ENCODE measurements around the gene GRIP2. TPM values are rescaled to one million over a fixed set of nuclear protein-coding genes. Genes with fewer than 3 reads are reported as not detected.

Gene GRIP2
- polyA plus RNA-seq, 1 donor (not counting 4 experiments of a cell fraction or from before 2014, with no cell fraction given), result 0.01 TPM

DNA sequence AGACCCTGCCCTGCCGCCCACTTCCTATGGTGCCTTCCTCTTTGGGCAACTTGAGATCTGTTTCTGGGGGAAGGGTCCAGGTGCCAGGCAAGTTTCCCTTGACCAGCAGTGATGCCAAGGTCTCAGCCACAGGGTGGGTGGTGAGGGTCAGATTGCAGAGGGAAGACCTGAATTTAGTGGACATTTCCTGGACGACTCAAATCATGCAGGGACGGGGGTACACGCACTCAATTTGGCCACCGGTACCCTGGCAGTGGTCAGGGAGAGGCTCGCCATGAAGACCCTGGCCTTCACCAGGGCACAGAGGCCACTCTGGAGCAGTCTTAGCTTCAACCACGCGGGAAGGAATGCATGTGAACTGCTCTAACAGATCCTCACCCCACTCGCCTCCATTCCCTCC lies 1.5 kb upstream of the GRIP2 start:
- no peak overlapping the region for H3K27ac ChIP-seq (ENCODE audit: control insufficient read depth, insufficient read depth, low read length)
- no peaks in the 10 kb centered on the region for H3K4me1 ChIP-seq (ENCODE audit: control insufficient read depth, extremely low read depth, insufficient read depth, low read length)
- H4K20me1 ChIP-seq (ENCODE audit: control insufficient read depth, extremely low read depth, insufficient read depth, low read length), result no peaks in the 10 kb centered on the region
- no peak overlapping the region for H3K9ac ChIP-seq (ENCODE audit: control insufficient read depth, extremely low read depth, insufficient read depth, low read length)
- no peaks in the 10 kb centered on the region for H3K9me1 ChIP-seq (ENCODE audit: control insufficient read depth, extremely low read depth, insufficient read depth, low read length)
- peaks cover 8% of the 10 kb centered on the region for H3K27me3 ChIP-seq (ENCODE audit: control insufficient read depth, extremely low read depth, insufficient read depth, low read length)
- no peak for FAIRE-seq
- H3K79me2 ChIP-seq (ENCODE audit: control insufficient read depth, insufficient read depth, low read length), result no peaks in the 10 kb centered on the region
- no peaks in the 10 kb centered on the region for H3K36me3 ChIP-seq (ENCODE audit: control insufficient read depth in 2 of 2, extremely low read depth in 1 of 2, insufficient read depth in 2 of 2, low read length in 2 of 2)
- DNase-seq (ENCODE audit: low read depth, low spot score), result no peak
- H3K9me3 ChIP-seq (ENCODE audit: control insufficient read depth, low read depth, low read length), result no peaks in the 10 kb centered on the region
- dilution Hi-C loops (cut with MboI; ENCODE audit: extremely low pct_ligation_motif_present, low sequenced_read_pairs), result no loop called here
- H3K4me3 ChIP-seq (ENCODE audit: control insufficient read depth in 2 of 3, extremely low read depth in 1 of 3, insufficient read depth in 2 of 3, low read depth in 1 of 3, low read length in 3 of 3), result no peak overlapping the region
- H2AFZ ChIP-seq (ENCODE audit: control insufficient read depth, low read length), result no peak overlapping the region
- TF ChIP-seq, protein P1, sequence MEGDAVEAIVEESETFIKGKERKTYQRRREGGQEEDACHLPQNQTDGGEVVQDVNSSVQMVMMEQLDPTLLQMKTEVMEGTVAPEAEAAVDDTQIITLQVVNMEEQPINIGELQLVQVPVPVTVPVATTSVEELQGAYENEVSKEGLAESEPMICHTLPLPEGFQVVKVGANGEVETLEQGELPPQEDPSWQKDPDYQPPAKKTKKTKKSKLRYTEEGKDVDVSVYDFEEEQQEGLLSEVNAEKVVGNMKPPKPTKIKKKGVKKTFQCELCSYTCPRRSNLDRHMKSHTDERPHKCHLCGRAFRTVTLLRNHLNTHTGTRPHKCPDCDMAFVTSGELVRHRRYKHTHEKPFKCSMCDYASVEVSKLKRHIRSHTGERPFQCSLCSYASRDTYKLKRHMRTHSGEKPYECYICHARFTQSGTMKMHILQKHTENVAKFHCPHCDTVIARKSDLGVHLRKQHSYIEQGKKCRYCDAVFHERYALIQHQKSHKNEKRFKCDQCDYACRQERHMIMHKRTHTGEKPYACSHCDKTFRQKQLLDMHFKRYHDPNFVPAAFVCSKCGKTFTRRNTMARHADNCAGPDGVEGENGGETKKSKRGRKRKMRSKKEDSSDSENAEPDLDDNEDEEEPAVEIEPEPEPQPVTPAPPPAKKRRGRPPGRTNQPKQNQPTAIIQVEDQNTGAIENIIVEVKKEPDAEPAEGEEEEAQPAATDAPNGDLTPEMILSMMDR (optimal IDR thresholded peaks at IDR 0.05 in 1 of 3, IDR thresholded peaks at IDR 0.05 in 1 of 3, conservative IDR thresholded peaks at IDR 0.05 in 1 of 3; ENCODE audit: extremely low read depth in 1 of 3, insufficient read depth in 2 of 3, low read length in 3 of 3), result no peak
- TF ChIP-seq EZH2 (IDR thresholded peaks at IDR 0.05; ENCODE audit: low read length), result no peak
- H3K4me2 ChIP-seq (ENCODE audit: control insufficient read depth, extremely low read depth, insufficient read depth, low read depth, low read length), result no peak overlapping the region

DNA sequence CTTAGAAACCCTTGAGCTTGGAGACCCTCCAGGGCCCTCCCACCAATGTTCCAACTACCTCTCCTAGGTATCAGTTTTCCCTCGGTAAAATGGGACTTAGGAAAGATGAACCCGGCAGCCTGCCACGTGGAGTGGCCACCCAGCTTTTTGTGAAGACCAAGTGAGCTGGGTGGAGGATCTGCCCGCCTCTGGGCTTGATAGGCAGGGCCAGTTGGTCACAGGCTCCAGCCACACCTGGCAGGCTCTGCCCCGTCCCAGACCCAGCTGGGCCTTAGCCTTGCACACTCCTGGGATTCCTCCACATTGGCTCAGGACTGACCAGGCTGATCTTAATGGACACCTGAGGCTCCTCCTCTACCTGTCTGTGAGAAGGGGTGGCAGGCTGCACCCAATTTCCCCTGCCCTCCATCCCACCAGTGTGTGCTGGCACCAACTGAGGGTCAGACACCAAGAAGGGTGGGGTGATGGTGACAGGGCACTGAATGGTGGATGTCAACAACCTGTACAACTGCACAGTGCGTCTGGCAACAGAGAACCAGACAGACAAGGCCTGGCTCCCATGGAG lies 761 bp upstream of the GRIP2 start:
- Histone ChIP-seq H3K79me2 (ENCODE audit: control insufficient read depth, insufficient read depth, low read length) (no peaks in the 10 kb centered on the region), H3K27me3 (ENCODE audit: control insufficient read depth, extremely low read depth, insufficient read depth, low read length) (peaks cover 8% of the 10 kb centered on the region), H3K27ac (ENCODE audit: control insufficient read depth, insufficient read depth, low read length) (no peak overlapping the region), H2AFZ (ENCODE audit: control insufficient read depth, low read length) (no peak overlapping the region), H3K9me3 (ENCODE audit: control insufficient read depth, low read depth, low read length) (no peaks in the 10 kb centered on the region), H3K9ac (ENCODE audit: control insufficient read depth, extremely low read depth, insufficient read depth, low read length) (no peak overlapping the region), H4K20me1 (ENCODE audit: control insufficient read depth, extremely low read depth, insufficient read depth, low read length) (no peaks in the 10 kb centered on the region), H3K9me1 (ENCODE audit: control insufficient read depth, extremely low read depth, insufficient read depth, low read length) (no peaks in the 10 kb centered on the region), H3K4me3 (ENCODE audit: control insufficient read depth in 2 of 3, extremely low read depth in 1 of 3, insufficient read depth in 2 of 3, low read depth in 1 of 3, low read length in 3 of 3) (no peak overlapping the region), H3K4me1 (ENCODE audit: control insufficient read depth, extremely low read depth, insufficient read depth, low read length) (no peaks in the 10 kb centered on the region), H3K36me3 (ENCODE audit: control insufficient read depth in 2 of 2, extremely low read depth in 1 of 2, insufficient read depth in 2 of 2, low read length in 2 of 2) (no peaks in the 10 kb centered on the region), H3K4me2 (ENCODE audit: control insufficient read depth, extremely low read depth, insufficient read depth, low read depth, low read length) (no peak overlapping the region)
- dilution Hi-C loops (cut with MboI; ENCODE audit: extremely low pct_ligation_motif_present, low sequenced_read_pairs), result no loop called here
- no peak for TF ChIP-seq EZH2 (IDR thresholded peaks at IDR 0.05; ENCODE audit: low read length)
- TF ChIP-seq, protein P1 (optimal IDR thresholded peaks at IDR 0.05 in 1 of 3, IDR thresholded peaks at IDR 0.05 in 1 of 3, conservative IDR thresholded peaks at IDR 0.05 in 1 of 3; ENCODE audit: extremely low read depth in 1 of 3, insufficient read depth in 2 of 3, low read length in 3 of 3), result no peak
- FAIRE-seq, result no peak
- DNase-seq (ENCODE audit: low read depth, low spot score), result no peak
